Karpas-422 (cell line): ENCODE data around the gene INPP1. TPM values are rescaled to one million over a fixed set of nuclear protein-coding genes. Genes with fewer than 3 reads are reported as not detected.

Source experiments
- DNase-seq: peaks from one replicate; pipeline ENCODE4 v3.0.0-alpha.2; 2015
- H2AFZ ChIP-seq: fragments of 200-600 bp; sonication (generic); 2 replicates; pipeline ENCODE4 v1.6.1; 2014; ENCODE audit warnings: antibody characterized with exemption, low read length, mixed read lengths
- H3K27ac ChIP-seq: fragments of 200-600 bp; sonication (generic); 2 replicates; pipeline ENCODE4 v1.5.1; 2014; ENCODE audit warnings: mild to moderate bottlenecking, low read length, moderate library complexity
- H3K27me3 ChIP-seq: fragments of 200-600 bp; sonication (generic); 2 replicates; pipeline ENCODE4 v1.6.1; 2014; ENCODE audit warnings: low read length, mixed read lengths
- H3K36me3 ChIP-seq: fragments of 200-600 bp; sonication (generic); 2 replicates; pipeline ENCODE4 v1.6.1; 2014; ENCODE audit warnings: low read length, mixed read lengths; ENCODE audit not compliant: insufficient read depth
- H3K4me1 ChIP-seq: fragments of 200-600 bp; sonication (generic); 2 replicates; pipeline ENCODE4 v1.6.1; 2014; ENCODE audit warnings: mild to moderate bottlenecking, low read length, mixed read lengths
- H3K4me2 ChIP-seq: fragments of 200-600 bp; sonication (generic); 2 replicates; pipeline ENCODE4 v1.6.1; 2014; ENCODE audit warnings: low read length, low read depth, mild to moderate bottlenecking; ENCODE audit not compliant: poor library complexity, severe bottlenecking
- H3K4me3 ChIP-seq: fragments of 200-600 bp; sonication (generic); 2 replicates; pipeline ENCODE4 v1.5.1; 2014; ENCODE audit warnings: mild to moderate bottlenecking, antibody characterized with exemption, low read length, mixed read lengths
- H3K79me2 ChIP-seq: fragments of 200-600 bp; sonication (generic); 2 replicates; pipeline ENCODE4 v1.6.1; 2014; ENCODE audit warnings: mild to moderate bottlenecking, low read length, mixed read lengths
- H3K9ac ChIP-seq: fragments of 200-600 bp; sonication (generic); 2 replicates; pipeline ENCODE4 v1.6.0; 2014; ENCODE audit warnings: low read length
- H3K9me2 ChIP-seq: fragments of 200-600 bp; sonication (generic), shearing (Covaris generic); replicated peaks from 2 replicates; pipeline ENCODE4 v1.6.0; 2014; ENCODE audit warnings: mild to moderate bottlenecking, low read length, moderate library complexity; ENCODE audit not compliant: insufficient read depth
- H3K9me3 ChIP-seq: fragments of 300-700, 200-600 bp; sonication (generic); 2 replicates; pipeline ENCODE4 v1.6.1; 2014; ENCODE audit warnings: low read length, mixed read lengths
- H4K20me1 ChIP-seq: fragments of 200-600 bp; sonication (generic); 2 replicates; pipeline ENCODE4 v1.6.1; 2014; ENCODE audit warnings: mild to moderate bottlenecking, antibody characterized with exemption, low read length, low read depth; ENCODE audit not compliant: insufficient read depth
- total RNA-seq: library from RNA; depleted of rRNA; stranded (reverse); fragments of >200 nt; shearing (Covaris generic); gene quantifications from 2 replicates; pipeline ENCODE4 v1.2.3, GENCODE V29; 2014; ENCODE audit warnings: low replicate concordance

INPP1 gene
- total RNA-seq, 1 experiment from 2014 or later: 0.89 TPM

GRCh38 chr2:190404487-190404886 is 61.1 kb downstream of the INPP1 start:
- H2AFZ ChIP-seq: no peak overlapping the region
- no peak overlapping the region for H3K27ac ChIP-seq
- H3K27me3 ChIP-seq: no peaks in the 10 kb centered on the region
- H3K4me2 ChIP-seq: no peak overlapping the region
- no peaks in the 10 kb centered on the region; the same call in 1 of the 2 replicates for H3K36me3 ChIP-seq
- H3K4me1 ChIP-seq: peaks cover 11% of the 10 kb centered on the region
- H3K4me3 ChIP-seq: no peak overlapping the region
- peaks cover 7% of the 10 kb centered on the region for H3K79me2 ChIP-seq
- no peaks in the 10 kb centered on the region for H4K20me1 ChIP-seq
- H3K9me3 ChIP-seq: no peaks in the 10 kb centered on the region
- H3K9me2 ChIP-seq: no peaks in the 10 kb centered on the region
- no peak for DNase-seq
- H3K9ac ChIP-seq: no peak overlapping the region

GRCh38 chr2:190405070-190405469 is 61.7 kb downstream of the INPP1 start:
- no peak for DNase-seq
- Histone ChIP-seq H3K27ac (no peak overlapping the region), H3K9me3 (no peaks in the 10 kb centered on the region), H4K20me1 (no peaks in the 10 kb centered on the region), H3K9ac (no peak overlapping the region), H3K27me3 (no peaks in the 10 kb centered on the region), H3K79me2 (peaks cover 13% of the 10 kb centered on the region), H3K4me1 (peaks cover 17% of the 10 kb centered on the region), H2AFZ (no peak overlapping the region), H3K4me2 (no peak overlapping the region), H3K9me2 (no peaks in the 10 kb centered on the region), H3K4me3 (no peak overlapping the region), H3K36me3 (no peaks in the 10 kb centered on the region; the same call in 1 of the 2 replicates)

- Histone ChIP-seq H3K9me2 (no peaks in the 10 kb centered on the region), H3K27me3 (no peaks in the 10 kb centered on the region), H3K4me1 (peaks cover 23% of the 10 kb centered on the region), H3K9me3 (no peaks in the 10 kb centered on the region), H3K27ac (no peak overlapping the region), H3K79me2 (peaks cover 20% of the 10 kb centered on the region), H2AFZ (no peak overlapping the region), H3K4me2 (no peak overlapping the region), H4K20me1 (no peaks in the 10 kb centered on the region), H3K9ac (no peak overlapping the region), H3K36me3 (no peaks in the 10 kb centered on the region; the same call in 1 of the 2 replicates), H3K4me3 (no peak overlapping the region)
- DNase-seq: no peak
These were observed 62.6 kb downstream of the INPP1 start for GRCh38 chr2:190405995-190406394.

DNA sequence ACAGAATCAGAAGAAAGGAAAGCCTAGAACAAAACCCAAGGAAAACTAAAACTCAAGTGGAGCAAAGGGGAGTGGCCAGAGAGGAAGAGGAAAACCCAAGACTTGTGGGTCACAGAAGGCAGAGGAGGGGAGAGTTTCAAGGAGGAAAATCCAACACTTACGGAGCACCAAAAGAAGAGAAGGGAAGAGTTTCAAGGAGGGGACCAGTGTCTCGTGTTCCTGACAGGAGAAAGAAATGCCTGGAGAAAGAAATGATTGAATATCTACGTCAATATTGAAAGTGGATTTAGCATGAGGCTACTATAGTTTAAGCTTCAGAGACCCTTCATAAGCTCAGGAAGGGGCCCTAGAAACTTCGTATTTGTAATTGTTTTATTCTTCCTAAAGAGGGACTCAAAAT is 63.4 kb downstream of the INPP1 start:
- Histone ChIP-seq H3K4me2 (peak overlapping the region; percentile 94), H3K79me2 (peaks cover 25% of the 10 kb centered on the region), H2AFZ (no peak overlapping the region), H3K9me2 (no peaks in the 10 kb centered on the region), H3K27ac (no peak overlapping the region), H3K36me3 (no peaks in the 10 kb centered on the region; the same call in 1 of the 2 replicates), H3K4me3 (no peak overlapping the region), H4K20me1 (no peaks in the 10 kb centered on the region), H3K27me3 (no peaks in the 10 kb centered on the region), H3K4me1 (peaks cover 27% of the 10 kb centered on the region), H3K9ac (no peak overlapping the region), H3K9me3 (no peaks in the 10 kb centered on the region)
- DNase-seq: no peak

DNA sequence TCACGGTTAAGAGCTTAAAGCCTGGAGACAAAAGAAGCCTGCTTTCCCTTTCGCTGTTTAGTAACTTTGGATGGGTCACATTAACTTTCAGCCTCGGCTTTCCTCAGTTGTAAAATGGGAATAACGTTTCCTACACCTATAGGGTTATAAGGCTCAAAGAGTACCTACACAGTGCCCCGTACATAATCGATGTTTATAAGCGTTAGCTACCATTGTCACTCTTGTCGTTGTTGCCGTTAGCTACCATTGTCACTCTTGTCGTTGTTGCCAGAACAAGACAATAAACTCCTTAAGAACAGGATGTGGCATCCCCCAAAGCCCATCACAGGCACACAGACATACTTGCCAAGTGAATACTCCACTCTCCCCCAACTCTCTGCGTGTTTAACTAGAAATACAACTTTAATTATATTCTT is 63.9 kb downstream of the INPP1 start:
- Histone ChIP-seq H4K20me1 (no peaks in the 10 kb centered on the region), H2AFZ (peak overlapping the region; percentile 84; the same call in 1 of the 2 replicates), H3K9me2 (no peaks in the 10 kb centered on the region), H3K4me1 (peaks cover 31% of the 10 kb centered on the region), H3K27ac (peak overlapping the region; percentile 48; the same call in 1 of the 2 replicates), H3K27me3 (no peaks in the 10 kb centered on the region), H3K4me2 (peak overlapping the region; percentile 94), H3K79me2 (peaks cover 29% of the 10 kb centered on the region), H3K9ac (peak overlapping the region; percentile 94), H3K9me3 (no peaks in the 10 kb centered on the region), H3K4me3 (peak overlapping the region; percentile 78), H3K36me3 (no peaks in the 10 kb centered on the region; the same call in 1 of the 2 replicates)
- DNase-seq: no peak

- peak within 1 kb of the TSS; percentile 94 for H3K4me2 ChIP-seq
- no peaks in the 10 kb centered on the region; the same call in 1 of the 2 replicates for H3K36me3 ChIP-seq
- H3K9me3 ChIP-seq: no peaks in the 10 kb centered on the region
- H3K27me3 ChIP-seq: no peaks in the 10 kb centered on the region
- peak within 1 kb of the TSS; percentile 78 for H3K4me3 ChIP-seq
- H3K9me2 ChIP-seq: no peaks in the 10 kb centered on the region
- H3K9ac ChIP-seq: peak within 1 kb of the TSS; percentile 94
- H3K27ac ChIP-seq: peak within 1 kb of the TSS; percentile 75
- H3K4me1 ChIP-seq: peaks cover 38% of the 10 kb centered on the region
- peaks cover 36% of the 10 kb centered on the region for H3K79me2 ChIP-seq
- peak within 1 kb of the TSS; percentile 84 for H2AFZ ChIP-seq
- DNase-seq: peak; percentile 77
- H4K20me1 ChIP-seq: no peaks in the 10 kb centered on the region
These were observed 64.5 kb downstream of the INPP1 start, which contains the start of gene MFSD6 for GRCh38 chr2:190407662-190408537. MFSD6 (plus strand) TSS chr2:190408355; CDS start chr2:190436030, 27,675 bp downstream.

DNA sequence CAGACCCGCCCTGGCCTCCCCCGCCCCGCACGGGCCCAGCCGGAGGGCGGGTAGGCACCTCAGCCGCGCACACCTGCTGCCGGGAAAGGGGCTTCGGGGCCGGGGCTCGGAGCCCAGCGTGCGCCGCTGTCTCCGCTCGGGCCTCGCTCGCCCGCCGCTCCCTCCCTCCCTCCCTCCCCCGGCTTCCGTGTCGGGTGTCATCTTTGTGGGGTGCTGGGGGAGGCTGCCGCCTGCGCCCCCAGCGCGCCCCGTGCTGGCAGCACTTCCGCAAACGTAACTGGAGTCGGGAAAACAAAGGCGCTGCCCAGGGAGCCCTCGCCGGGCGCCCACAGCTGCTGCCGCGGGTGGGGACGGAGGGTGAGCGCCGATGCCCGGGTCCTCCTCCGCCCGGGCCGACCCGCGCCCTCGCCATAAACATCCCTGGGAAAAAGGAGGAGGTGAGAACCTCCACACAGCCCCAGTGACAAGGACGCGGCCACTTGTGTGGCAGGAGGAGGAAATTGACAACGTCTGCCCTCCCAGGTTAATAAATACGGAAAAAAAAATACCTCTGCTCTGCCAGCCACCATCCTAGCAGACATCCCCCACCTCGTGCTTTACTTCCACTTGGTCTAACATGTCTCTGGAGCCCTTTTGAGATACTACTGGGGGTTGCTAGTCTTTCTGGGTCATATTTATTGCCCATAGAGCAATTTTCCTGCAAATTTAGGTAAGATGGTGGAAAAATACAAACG is 65.3 kb downstream of the INPP1 start:
- H3K9me2 ChIP-seq: no peaks in the 10 kb centered on the region
- peaks cover 46% of the 10 kb centered on the region for H3K4me1 ChIP-seq
- peak overlapping the region; percentile 94 for H3K4me2 ChIP-seq
- H3K79me2 ChIP-seq: peaks cover 44% of the 10 kb centered on the region
- H2AFZ ChIP-seq: peak overlapping the region; percentile 84
- H3K9me3 ChIP-seq: no peaks in the 10 kb centered on the region
- peak overlapping the region; percentile 94 for H3K9ac ChIP-seq
- H3K36me3 ChIP-seq: no peaks in the 10 kb centered on the region; the same call in 1 of the 2 replicates
- peak; percentile 95 for DNase-seq
- H3K27ac ChIP-seq: peak overlapping the region; percentile 75
- no peaks in the 10 kb centered on the region for H4K20me1 ChIP-seq
- peak overlapping the region; percentile 78 for H3K4me3 ChIP-seq
- H3K27me3 ChIP-seq: no peaks in the 10 kb centered on the region

DNA sequence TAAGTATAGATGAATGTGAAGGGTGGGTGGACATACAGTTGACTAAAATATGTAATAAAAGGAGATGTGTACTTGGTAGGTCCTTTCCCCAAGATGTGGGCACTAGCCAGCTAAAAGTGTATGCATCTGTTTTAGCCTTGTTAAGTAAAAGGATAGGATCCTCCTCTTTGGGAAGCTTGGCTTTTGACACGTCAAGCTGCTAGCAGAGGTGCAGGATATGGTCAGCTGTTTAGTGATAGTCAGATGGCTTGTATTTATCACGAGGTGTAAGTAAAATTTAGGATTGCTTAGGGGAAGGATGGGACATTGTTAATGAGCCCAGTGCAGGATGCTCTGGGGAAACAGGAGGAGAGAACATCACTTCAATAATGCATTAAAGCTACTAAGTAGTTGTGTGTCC is 66.2 kb downstream of the INPP1 start:
- no peaks in the 10 kb centered on the region; the same call in 1 of the 2 replicates for H3K36me3 ChIP-seq
- H3K4me3 ChIP-seq: peak overlapping the region; percentile 78
- peaks cover 54% of the 10 kb centered on the region for H3K4me1 ChIP-seq
- H4K20me1 ChIP-seq: no peaks in the 10 kb centered on the region
- H3K27me3 ChIP-seq: no peaks in the 10 kb centered on the region
- peak overlapping the region; percentile 94 for H3K9ac ChIP-seq
- H3K9me3 ChIP-seq: no peaks in the 10 kb centered on the region
- H2AFZ ChIP-seq: no peak overlapping the region
- peak overlapping the region; percentile 75 for H3K27ac ChIP-seq
- no peaks in the 10 kb centered on the region for H3K9me2 ChIP-seq
- peaks cover 52% of the 10 kb centered on the region for H3K79me2 ChIP-seq
- peak overlapping the region; percentile 94 for H3K4me2 ChIP-seq
- DNase-seq: peak; percentile 51
